Suprapubic skin (tissue), 4 donors: Measurements from ENCODE around the gene STING1. TPM values are rescaled to one million over a fixed set of nuclear protein-coding genes. Genes with fewer than 3 reads are reported as not detected.

Experiments
- DNase-seq, 2 donors: peaks; one replicate each; pipeline ENCODE4 v3.0.0-alpha.2; 2019; ENCODE audit warnings: low spot score in 2 of 2
- H3K27ac ChIP-seq: fragments of 200-600 bp; sonication (generic); one replicate; pipeline ENCODE4 v1.5.1; 2019
- H3K27me3 ChIP-seq: fragments of 200-600 bp; sonication (generic); one replicate; pipeline ENCODE4 v1.5.1; 2019
- H3K36me3 ChIP-seq: fragments of 200-600 bp; sonication (generic); one replicate; pipeline ENCODE4 v1.5.1; 2019
- H3K4me1 ChIP-seq: fragments of 200-600 bp; sonication (generic); one replicate; pipeline ENCODE4 v1.5.1; 2019
- H3K4me3 ChIP-seq: fragments of 200-600 bp; sonication (generic); one replicate; pipeline ENCODE4 v1.5.1; 2019; ENCODE audit warnings: mild to moderate bottlenecking
- H3K9me3 ChIP-seq: fragments of 200-600 bp; sonication (generic); one replicate; pipeline ENCODE4 v1.5.1; 2019
- EP300 ChIP-seq: sonication (generic); formaldehyde crosslinking; IDR thresholded peaks from one replicate; pipeline ENCODE4 v1.6.1; 2017; ENCODE audit warnings: antibody characterized with exemption
- POLR2A ChIP-seq, 2 donors: fragments of 450-650 bp; IDR thresholded peaks; one replicate each; pipeline ENCODE4 v1.6.1; 2017; ENCODE audit warnings: antibody characterized with exemption in 2 of 2, mild to moderate bottlenecking in 2 of 2, moderate library complexity in 2 of 2
- POLR2AphosphoS5 ChIP-seq, 3 donors: sonication (generic); formaldehyde crosslinking; IDR thresholded peaks; one replicate each; pipeline ENCODE4 v1.6.1; 2017; ENCODE audit warnings: antibody characterized with exemption in 3 of 3
- WGBS: methylation state at CpG from one replicate; pipeline ENCODE4 v1.1.5; 2018; 5-methylcytosine and 5-hydroxymethylcytosine counted together
- total RNA-seq, 4 donors: library from RNA; depleted of rRNA; stranded (reverse); fragments of >200 nt; gene quantifications; one replicate each; pipeline ENCODE4 v1.1.0, GENCODE V29; 2016
- TF ChIP-seq, protein P1 (sequence below), 2 donors: fragments of 200-600 bp in 1 of 2; fragments of 450-650 bp in 1 of 2; sonication (generic) in 1 of 2; IDR thresholded peaks; one replicate each; pipeline ENCODE4 v1.5.1; 2016 to 2019; ENCODE audit warnings: antibody characterized with exemption in 2 of 2, mild to moderate bottlenecking in 1 of 2, moderate library complexity in 1 of 2

Gene STING1
- total RNA-seq, 4 donors from 2014 or later: 11.3 to 20.3 (median 14.8) TPM

- peaks cover 15% of the 10 kb centered on the region for H3K4me1 ChIP-seq
- WGBS: 95% methylated on average over 3 of the region's 3 CpGs
- H3K9me3 ChIP-seq: no peaks in the 10 kb centered on the region
- TF ChIP-seq POLR2AphosphoS5 (IDR thresholded peaks at IDR 0.05) (no peak), POLR2A (IDR thresholded peaks at IDR 0.05) (no peak), EP300 (no peak)
- TF ChIP-seq, protein P1, sequence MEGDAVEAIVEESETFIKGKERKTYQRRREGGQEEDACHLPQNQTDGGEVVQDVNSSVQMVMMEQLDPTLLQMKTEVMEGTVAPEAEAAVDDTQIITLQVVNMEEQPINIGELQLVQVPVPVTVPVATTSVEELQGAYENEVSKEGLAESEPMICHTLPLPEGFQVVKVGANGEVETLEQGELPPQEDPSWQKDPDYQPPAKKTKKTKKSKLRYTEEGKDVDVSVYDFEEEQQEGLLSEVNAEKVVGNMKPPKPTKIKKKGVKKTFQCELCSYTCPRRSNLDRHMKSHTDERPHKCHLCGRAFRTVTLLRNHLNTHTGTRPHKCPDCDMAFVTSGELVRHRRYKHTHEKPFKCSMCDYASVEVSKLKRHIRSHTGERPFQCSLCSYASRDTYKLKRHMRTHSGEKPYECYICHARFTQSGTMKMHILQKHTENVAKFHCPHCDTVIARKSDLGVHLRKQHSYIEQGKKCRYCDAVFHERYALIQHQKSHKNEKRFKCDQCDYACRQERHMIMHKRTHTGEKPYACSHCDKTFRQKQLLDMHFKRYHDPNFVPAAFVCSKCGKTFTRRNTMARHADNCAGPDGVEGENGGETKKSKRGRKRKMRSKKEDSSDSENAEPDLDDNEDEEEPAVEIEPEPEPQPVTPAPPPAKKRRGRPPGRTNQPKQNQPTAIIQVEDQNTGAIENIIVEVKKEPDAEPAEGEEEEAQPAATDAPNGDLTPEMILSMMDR (IDR thresholded peaks at IDR 0.05): no peak
- no peaks in the 10 kb centered on the region for H3K27me3 ChIP-seq
- DNase-seq: no peak
- peaks cover 3% of the 10 kb centered on the region for H3K36me3 ChIP-seq
- no peak overlapping the region for H3K4me3 ChIP-seq
- no peak overlapping the region for H3K27ac ChIP-seq
Measured at GRCh38 chr5:139435676-139436075, 46.9 kb downstream of the STING1 start.

GRCh38 chr5:139431706-139432105 is 50.9 kb downstream of the STING1 start:
- DNase-seq: no peak
- Histone ChIP-seq H3K27ac (no peak overlapping the region), H3K9me3 (no peaks in the 10 kb centered on the region), H3K4me1 (no peaks in the 10 kb centered on the region), H3K27me3 (no peaks in the 10 kb centered on the region), H3K4me3 (no peak overlapping the region), H3K36me3 (peaks cover 6% of the 10 kb centered on the region)
- WGBS: 90% methylated on average over 1 of the region's 1 CpG
- TF ChIP-seq, protein P1 (IDR thresholded peaks at IDR 0.05): no peak
- no peak for TF ChIP-seq EP300
- no peak for TF ChIP-seq POLR2AphosphoS5 (IDR thresholded peaks at IDR 0.05)
- TF ChIP-seq POLR2A (IDR thresholded peaks at IDR 0.05): no peak

DNA sequence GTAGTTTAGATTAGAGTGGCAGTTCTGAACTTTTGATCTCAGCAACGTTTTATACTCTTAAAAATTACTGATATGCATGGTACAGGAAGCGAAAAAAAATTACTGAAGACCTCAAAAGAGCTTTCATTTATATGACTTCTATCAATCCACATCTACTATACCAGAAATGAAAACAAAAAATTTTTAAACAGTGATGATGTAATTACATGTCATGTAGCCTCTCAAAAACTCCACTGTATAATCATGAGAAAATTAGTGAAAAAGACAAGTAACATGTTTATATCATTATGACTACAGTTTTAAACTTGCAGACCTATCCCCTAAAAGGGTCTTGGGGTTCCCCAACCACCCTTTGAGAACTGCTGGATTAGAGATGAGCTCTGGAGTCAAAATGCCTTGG is 52.5 kb downstream of the STING1 start:
- WGBS: 83% methylated on average over 2 of the region's 2 CpGs
- Histone ChIP-seq H3K27ac (no peak overlapping the region), H3K4me1 (no peaks in the 10 kb centered on the region), H3K9me3 (no peaks in the 10 kb centered on the region), H3K36me3 (peaks cover 17% of the 10 kb centered on the region), H3K4me3 (no peak overlapping the region), H3K27me3 (no peaks in the 10 kb centered on the region)
- no peak for DNase-seq
- TF ChIP-seq, protein P1 (IDR thresholded peaks at IDR 0.05): no peak
- TF ChIP-seq POLR2A (IDR thresholded peaks at IDR 0.05) (no peak), EP300 (no peak), POLR2AphosphoS5 (IDR thresholded peaks at IDR 0.05) (no peak)

- H3K4me1 ChIP-seq: no peaks in the 10 kb centered on the region
- H3K27me3 ChIP-seq: no peaks in the 10 kb centered on the region
- no peaks in the 10 kb centered on the region for H3K9me3 ChIP-seq
- TF ChIP-seq POLR2A (IDR thresholded peaks at IDR 0.05) (no peak), EP300 (no peak), POLR2AphosphoS5 (IDR thresholded peaks at IDR 0.05) (no peak)
- TF ChIP-seq, protein P1 (IDR thresholded peaks at IDR 0.05): no peak
- no peak for DNase-seq
- peaks cover 32% of the 10 kb centered on the region for H3K36me3 ChIP-seq
- no peak overlapping the region for H3K27ac ChIP-seq
- WGBS: 81% methylated on average over 8 of the region's 8 CpGs
- H3K4me3 ChIP-seq: no peak overlapping the region
Measured at GRCh38 chr5:139426203-139426885, 56.2 kb downstream of the STING1 start.

Other genes with a start within 250 kb of the STING1 start
- gene MATR3, start 189.0 kb downstream of the STING1 start, total RNA-seq: 100 to 1,000 TPM; 115 to 192 (median 129) TPM
- 10 to 100 TPM; 50.3 to 71.0 (median 53.5) TPM for gene PAIP2, start 140.9 kb downstream of the STING1 start, total RNA-seq
- 1 to 10 TPM in 3 of 4 donors, not detected in 1; 2.3 to 6.4 (median 3.0) TPM for gene SLC23A1, start 99.5 kb downstream of the STING1 start, total RNA-seq
- not detected for gene MZB1, start 92.8 kb downstream of the STING1 start, total RNA-seq
- under 1 TPM; 0.08 to 0.44 (median 0.35) TPM for gene PROB1, start 87.7 kb downstream of the STING1 start, total RNA-seq
- gene SPATA24, start 78.7 kb downstream of the STING1 start, total RNA-seq: 1 to 10 TPM in 3 of 4 donors, not detected in 1; 1.3 to 2.2 (median 1.4) TPM
- gene DNAJC18, start 43.2 kb downstream of the STING1 start, total RNA-seq: 1 to 10 TPM; 2.2 to 7.2 (median 2.9) TPM
- gene ECSCR, start 20.0 kb downstream of the STING1 start, total RNA-seq: 10 to 100 TPM in 2 of 4 donors, 1 to 10 TPM in 2; 4.2 to 16.6 (median 9.4) TPM
- not detected for gene SMIM33, start 11.8 kb downstream of the STING1 start, total RNA-seq
- 10 to 100 TPM; 56.6 to 70.2 (median 58.0) TPM for gene UBE2D2, start 78.6 kb upstream of the STING1 start, total RNA-seq
- 10 to 100 TPM; 21.8 to 40.6 (median 30.1) TPM for gene CXXC5, start 165.6 kb upstream of the STING1 start, total RNA-seq